Gastrocnemius medialis (tissue), 4 donors: Measurements from ENCODE around the gene RAB26.

Experiments
- POLR2A ChIP-seq, 2 donors: fragments of 450-650 bp; IDR thresholded peaks; one replicate each; pipeline ENCODE4 v1.6.1; 2017; ENCODE audit warnings: antibody characterized with exemption in 2 of 2, mild to moderate bottlenecking in 2 of 2, moderate library complexity in 2 of 2
- TF ChIP-seq, protein P1 (sequence below), 5 experiments: fragments of 450-650 bp in 3 of 5; fragments of 200-600 bp in 2 of 5; sonication (generic) in 2 of 5; IDR thresholded peaks in 4 of 5; conservative IDR thresholded peaks in 1 of 5; 1 replicate in 4 of 5; 2 replicates in 1 of 5; pipeline ENCODE4 v1.5.1; 2016 to 2019; ENCODE audit warnings: antibody characterized with exemption in 5 of 5, mild to moderate bottlenecking in 3 of 5, moderate library complexity in 3 of 5

DNA sequence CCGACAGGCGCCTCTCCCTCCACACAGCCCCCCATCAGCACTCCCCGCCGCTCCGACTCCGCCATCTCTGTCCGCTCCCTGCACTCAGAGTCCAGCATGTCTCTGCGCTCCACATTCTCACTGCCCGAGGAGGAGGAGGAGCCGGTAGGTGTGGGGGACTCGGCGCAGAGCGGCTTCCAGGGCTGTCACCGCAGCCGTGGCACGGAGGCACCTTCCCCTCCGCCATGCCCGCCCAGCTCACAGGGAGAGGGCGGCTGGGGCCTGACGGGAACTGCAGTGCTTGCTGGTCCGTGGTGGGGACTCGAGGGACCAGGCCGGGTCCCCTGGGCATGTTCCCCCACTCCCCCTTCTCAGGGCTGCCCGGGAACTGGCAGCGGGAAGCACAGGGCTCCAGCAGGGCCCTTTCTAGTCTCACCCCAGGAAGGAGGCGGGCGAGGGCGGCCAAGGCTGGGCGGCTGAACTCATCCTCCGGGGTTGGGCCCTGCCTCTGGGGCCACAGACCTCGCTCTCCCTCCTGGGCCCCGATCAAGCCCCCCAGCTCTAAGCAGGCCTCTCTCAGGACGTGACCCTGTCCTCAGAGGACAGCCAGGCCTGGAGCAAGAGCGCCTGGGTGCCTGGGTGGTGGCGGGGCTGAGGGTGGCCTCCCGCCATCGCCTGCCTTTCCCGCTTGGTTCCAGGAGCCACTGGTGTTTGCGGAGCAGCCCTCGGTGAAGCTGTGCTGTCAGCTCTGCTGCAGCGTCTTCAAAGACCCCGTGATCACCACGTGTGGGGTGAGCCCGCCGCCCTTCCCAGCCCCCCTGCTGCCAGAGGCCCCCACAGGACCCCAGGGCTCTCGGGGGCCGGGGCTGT lies 22.4 kb downstream of the RAB26 start:
- TF ChIP-seq POLR2A (IDR thresholded peaks at IDR 0.05): no peak
- TF ChIP-seq, protein P1, sequence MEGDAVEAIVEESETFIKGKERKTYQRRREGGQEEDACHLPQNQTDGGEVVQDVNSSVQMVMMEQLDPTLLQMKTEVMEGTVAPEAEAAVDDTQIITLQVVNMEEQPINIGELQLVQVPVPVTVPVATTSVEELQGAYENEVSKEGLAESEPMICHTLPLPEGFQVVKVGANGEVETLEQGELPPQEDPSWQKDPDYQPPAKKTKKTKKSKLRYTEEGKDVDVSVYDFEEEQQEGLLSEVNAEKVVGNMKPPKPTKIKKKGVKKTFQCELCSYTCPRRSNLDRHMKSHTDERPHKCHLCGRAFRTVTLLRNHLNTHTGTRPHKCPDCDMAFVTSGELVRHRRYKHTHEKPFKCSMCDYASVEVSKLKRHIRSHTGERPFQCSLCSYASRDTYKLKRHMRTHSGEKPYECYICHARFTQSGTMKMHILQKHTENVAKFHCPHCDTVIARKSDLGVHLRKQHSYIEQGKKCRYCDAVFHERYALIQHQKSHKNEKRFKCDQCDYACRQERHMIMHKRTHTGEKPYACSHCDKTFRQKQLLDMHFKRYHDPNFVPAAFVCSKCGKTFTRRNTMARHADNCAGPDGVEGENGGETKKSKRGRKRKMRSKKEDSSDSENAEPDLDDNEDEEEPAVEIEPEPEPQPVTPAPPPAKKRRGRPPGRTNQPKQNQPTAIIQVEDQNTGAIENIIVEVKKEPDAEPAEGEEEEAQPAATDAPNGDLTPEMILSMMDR (IDR thresholded peaks at IDR 0.05 in 4 of 5, conservative IDR thresholded peaks at IDR 0.05 in 1 of 5): no peak
